ENCODE results near the gene RASA2.
A peak's percentile ranks its signal among the peaks of the same experiment; 100 is the strongest.

The RASA2 gene

GRCh38 chr3:141570068-141570467 is 83.2 kb downstream of the RASA2 start:
- no peak for DNase-seq
- no peak overlapping the region for H3K27ac ChIP-seq
- H3K27me3 ChIP-seq (replicated peaks) = no peaks in the 10 kb centered on the region
- H3K4me3 ChIP-seq (ENCODE audit: low read depth, low read length) = no peak overlapping the region
- in situ Hi-C loops (cut with HindIII; ENCODE audit: low pct_ligation_motif_present, low sequenced_read_pairs) = no loop called here
- peaks cover 24% of the 10 kb centered on the region for H3K36me3 ChIP-seq (replicated peaks)
- no peak for TF ChIP-seq CTCF (IDR thresholded peaks at IDR 0.05; ENCODE audit: low read depth, low read length, missing control alignments)

GRCh38 chr3:141575879-141576743 is 89.3 kb downstream of the RASA2 start:
- no peak for DNase-seq
- TF ChIP-seq CTCF (IDR thresholded peaks at IDR 0.05; ENCODE audit: low read depth, low read length, missing control alignments) = peak; percentile 32
- H3K36me3 ChIP-seq (replicated peaks) = peaks cover 39% of the 10 kb centered on the region

GRCh38 chr3:141576744-141577052 is 89.9 kb downstream of the RASA2 start:
- Histone ChIP-seq H3K27ac (no peak overlapping the region), H3K36me3 (replicated peaks) (peaks cover 38% of the 10 kb centered on the region), H3K27me3 (replicated peaks) (no peaks in the 10 kb centered on the region), H3K4me3 (ENCODE audit: low read depth, low read length) (no peak overlapping the region)
- TF ChIP-seq CTCF (IDR thresholded peaks at IDR 0.05; ENCODE audit: low read depth, low read length, missing control alignments) = no peak
- in situ Hi-C loops (cut with HindIII; ENCODE audit: low pct_ligation_motif_present, low sequenced_read_pairs) = no loop called here
- no peak for DNase-seq

More at GRCh38 chr3:141575879-141576743, 89.3 kb downstream of the RASA2 start:
- in situ Hi-C loops (cut with HindIII; ENCODE audit: low pct_ligation_motif_present, low sequenced_read_pairs) = no loop called here
- H3K27ac ChIP-seq = no peak overlapping the region
- no peak overlapping the region for H3K4me3 ChIP-seq (ENCODE audit: low read depth, low read length)
- H3K27me3 ChIP-seq (replicated peaks) = no peaks in the 10 kb centered on the region

GRCh38 chr3:141578202-141578973 is 91.6 kb downstream of the RASA2 start:
- Histone ChIP-seq H3K4me3 (ENCODE audit: low read depth, low read length) (no peak overlapping the region), H3K27ac (no peak overlapping the region), H3K27me3 (replicated peaks) (no peaks in the 10 kb centered on the region), H3K36me3 (replicated peaks) (peaks cover 37% of the 10 kb centered on the region)
- peak; percentile 11 for DNase-seq
- in situ Hi-C loops (cut with HindIII; ENCODE audit: low pct_ligation_motif_present, low sequenced_read_pairs) = no loop called here
- no peak for TF ChIP-seq CTCF (IDR thresholded peaks at IDR 0.05; ENCODE audit: low read depth, low read length, missing control alignments)

- H3K27me3 ChIP-seq (replicated peaks) = no peaks in the 10 kb centered on the region
- no peak for DNase-seq
- H3K36me3 ChIP-seq (replicated peaks) = peaks cover 28% of the 10 kb centered on the region
- in situ Hi-C loops (cut with HindIII; ENCODE audit: low pct_ligation_motif_present, low sequenced_read_pairs) = no loop called here
- no peak overlapping the region for H3K4me3 ChIP-seq (ENCODE audit: low read depth, low read length)
- TF ChIP-seq CTCF (IDR thresholded peaks at IDR 0.05; ENCODE audit: low read depth, low read length, missing control alignments) = no peak
- H3K27ac ChIP-seq = no peak overlapping the region
Measured at GRCh38 chr3:141594357-141594756, 107.5 kb downstream of the RASA2 start.
